Measurements from ENCODE around the gene CD86.
"Not testable (repeated sequence)": the region's sequence is repeated elsewhere in the genome, so short reads cannot be mapped to it uniquely, and the experiment has no call there.

The CD86 gene

DNA sequence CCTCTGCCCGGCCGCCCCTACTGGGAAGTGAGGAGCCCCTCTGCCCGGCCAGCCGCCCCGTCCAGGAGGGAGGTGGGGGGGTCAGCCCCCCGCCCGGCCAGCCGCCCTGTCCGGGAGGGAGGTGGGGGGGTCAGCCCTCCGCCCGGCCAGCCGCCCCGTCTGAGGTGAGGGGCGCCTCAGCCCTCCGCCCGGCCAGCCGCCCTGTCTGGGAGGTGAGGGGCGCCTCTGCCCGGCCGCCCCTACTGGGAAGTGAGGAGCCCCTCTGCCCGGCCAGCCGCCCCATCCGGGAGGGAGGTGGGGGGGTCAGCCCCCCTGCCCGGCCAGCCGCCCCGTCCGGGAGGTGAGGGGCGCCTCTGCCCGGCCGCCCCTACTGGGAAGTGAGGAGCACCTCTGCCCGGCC, 109.8 kb downstream of the CD86 start:
- not testable (repeated sequence) for DNase-seq

DNA sequence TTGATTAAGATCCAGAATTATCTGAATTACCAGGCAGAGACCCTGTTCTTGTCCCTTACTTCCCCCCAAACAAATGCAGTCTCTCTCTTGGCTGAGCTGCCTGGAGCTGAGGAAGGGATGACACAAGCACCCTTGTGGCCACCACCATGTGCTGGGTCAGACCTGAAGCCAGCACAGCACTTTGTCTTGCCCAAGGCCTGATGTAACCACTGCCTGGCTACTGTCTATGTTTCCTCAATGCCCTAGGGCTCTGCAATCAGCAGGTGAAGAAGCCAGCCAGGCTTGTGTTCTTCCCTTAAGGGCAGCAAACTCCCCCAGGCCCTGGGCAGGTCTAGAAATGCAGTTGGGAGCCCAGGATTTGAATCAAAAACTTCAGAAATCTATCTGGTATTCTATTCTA, 112.5 kb downstream of the CD86 start:
- DNase-seq = peak; percentile 25 to 50

DNA sequence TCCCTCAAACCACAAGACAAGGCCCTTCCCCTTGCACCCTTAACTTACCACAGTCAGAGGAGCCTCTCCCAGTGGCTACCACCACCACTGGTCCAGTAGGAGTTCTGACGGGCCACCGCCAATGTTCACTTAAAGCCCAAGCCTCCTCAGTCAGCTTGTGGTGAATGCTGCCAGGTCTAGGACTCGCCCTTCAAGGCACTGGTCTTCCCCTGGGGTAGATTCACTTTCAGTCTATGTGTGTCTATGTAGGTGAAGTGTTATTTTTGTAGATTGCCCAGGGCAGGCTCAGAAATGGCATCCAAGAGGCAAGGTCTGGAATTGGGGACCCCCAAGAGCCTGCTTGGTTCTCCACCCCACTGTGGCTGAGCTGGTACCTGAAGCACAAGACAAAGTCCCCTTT, 112.9 kb downstream of the CD86 start:
- no peak for DNase-seq

DNA sequence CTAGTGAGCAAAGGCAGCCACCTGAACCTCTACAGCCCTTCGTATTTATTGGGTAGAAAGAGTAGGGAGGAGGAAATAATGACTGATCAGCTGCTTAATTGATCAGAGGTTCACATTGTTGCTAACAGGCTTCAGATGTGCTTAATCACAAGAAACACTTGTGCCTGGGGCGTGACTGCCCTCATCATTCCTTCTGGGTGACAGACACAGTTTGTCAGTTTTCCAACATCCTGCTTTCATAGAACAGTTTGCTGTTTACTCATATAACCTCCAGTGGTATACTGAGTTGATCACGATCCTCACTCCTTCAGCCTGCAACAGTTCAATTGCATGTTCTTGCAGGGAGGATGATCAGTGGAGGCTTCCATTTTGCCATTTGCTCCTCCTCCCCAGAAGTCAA, 114.7 kb downstream of the CD86 start:
- DNase-seq = no peak
